Stimulated activated CD8-positive, alpha-beta memory T cell treated with anti-CD3 and anti-CD28 coated beads, Interleukin-12 subunit alpha, Interleukin-12 subunit beta, amount 100 ng/mL, for 1 hour (primary cell): ENCODE results near the gene IBA57.

ENCODE experiments used
- DNase-seq: peaks from one replicate; pipeline ENCODE4 v3.0.0-alpha.2; 2020; ENCODE audit warnings: low read depth

The IBA57 gene

DNA sequence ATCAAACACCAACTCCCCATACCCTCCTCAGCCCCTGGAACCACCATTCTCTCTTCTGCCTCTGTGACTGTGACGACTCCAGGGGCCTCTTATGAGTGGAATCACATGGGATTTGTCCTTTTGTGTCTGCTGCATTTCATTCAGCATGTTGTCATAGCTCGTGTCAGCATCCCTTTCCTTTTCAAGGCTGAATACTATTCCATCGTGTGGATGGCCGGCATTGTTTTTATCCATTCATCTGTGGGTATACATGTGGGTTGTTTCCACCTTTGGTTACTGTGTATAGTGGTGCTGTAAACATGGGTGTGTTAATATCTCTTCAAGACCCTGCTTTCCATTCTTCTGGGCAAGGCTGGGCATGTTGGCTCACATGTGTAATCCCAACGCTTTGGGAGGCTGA is 25.2 kb downstream of the IBA57 start:
- DNase-seq = no peak

DNA sequence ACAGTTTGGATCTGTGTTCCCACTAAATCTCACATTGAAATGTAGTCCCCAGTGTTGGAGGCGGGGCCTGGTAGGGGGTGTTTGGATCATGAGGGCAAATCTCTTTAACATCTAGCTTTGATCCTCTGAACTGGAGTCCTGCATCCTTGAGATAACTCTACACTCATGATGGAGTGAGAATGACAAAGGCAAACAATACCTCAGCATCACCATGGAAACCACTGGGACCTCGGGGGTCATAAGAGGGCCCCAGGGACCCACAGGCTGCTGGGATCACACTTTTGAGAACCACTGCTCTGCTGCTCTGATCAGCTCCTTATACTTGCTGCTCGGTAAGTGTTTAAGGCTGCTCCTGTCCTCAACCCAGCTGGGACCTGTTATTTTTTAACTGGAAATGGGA is 28.8 kb downstream of the IBA57 start:
- DNase-seq = no peak

DNA sequence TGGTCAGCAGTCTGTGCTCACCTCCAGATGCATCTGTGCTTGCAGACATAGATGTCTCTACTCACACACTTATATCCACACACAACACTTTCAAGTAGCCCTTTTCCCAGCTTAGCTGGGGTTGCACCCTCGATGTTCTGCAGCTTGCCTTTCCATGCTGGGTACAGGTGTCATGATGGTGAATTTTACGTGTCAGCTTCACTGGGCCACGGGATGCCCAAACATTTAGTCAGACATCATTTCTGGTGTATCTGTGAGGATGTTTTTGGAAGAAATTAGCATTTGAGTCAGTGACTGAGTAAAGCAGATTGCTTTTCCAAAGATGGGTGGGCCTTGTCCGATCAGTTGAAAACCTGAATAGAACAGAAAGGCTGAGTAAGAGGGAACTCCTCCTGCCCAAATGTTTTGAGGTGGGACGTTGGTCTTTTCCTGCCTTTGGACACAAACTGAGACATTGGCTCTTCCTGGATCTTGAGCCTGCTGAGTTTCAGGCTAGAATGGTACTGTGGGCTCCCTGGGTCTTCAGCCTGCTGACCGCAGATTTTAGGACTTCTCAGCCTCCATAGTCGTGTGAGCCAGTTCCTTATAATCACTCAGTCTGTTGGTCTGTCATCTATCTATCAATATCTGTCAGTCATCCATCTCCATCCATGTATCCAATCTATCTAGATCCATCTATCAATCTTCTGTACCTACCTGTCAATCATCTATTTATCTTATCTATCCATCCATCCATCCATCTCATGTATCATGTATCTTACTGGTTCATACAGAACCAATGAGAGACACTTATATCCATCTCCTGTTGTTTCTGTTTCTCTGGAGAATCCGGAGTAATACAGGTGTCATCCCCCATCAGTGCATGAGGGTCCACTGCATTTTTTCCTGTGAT is 29.6 kb downstream of the IBA57 start:
- DNase-seq = no peak

DNA sequence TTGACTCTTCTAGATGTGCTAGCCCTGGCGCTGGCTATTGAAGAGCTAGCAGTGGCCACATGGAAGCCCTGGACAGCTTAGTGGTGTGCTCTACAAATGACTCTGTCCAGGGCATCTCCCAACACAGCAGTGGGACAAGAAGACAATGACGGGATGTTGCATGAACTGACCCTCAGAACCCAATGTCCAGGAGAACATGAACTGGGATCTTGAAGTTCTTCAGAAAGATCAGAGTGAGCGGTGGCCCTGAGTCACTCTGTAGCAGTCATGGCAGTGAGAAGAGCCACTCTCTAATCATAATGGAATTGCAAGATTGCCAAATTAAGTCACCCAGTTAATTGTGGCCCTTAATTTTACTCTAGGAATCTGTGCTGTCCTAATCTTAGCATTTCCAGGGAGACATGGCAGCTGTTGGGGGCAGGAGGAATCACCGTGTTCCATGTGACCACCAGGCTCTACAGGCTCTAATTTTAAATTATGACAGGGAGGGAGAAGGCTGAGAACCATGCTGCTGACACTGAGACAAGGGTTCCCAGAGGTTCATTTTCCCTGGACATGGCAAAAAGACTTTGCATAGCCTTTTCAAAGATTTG is 32.0 kb downstream of the IBA57 start:
- no peak for DNase-seq

DNA sequence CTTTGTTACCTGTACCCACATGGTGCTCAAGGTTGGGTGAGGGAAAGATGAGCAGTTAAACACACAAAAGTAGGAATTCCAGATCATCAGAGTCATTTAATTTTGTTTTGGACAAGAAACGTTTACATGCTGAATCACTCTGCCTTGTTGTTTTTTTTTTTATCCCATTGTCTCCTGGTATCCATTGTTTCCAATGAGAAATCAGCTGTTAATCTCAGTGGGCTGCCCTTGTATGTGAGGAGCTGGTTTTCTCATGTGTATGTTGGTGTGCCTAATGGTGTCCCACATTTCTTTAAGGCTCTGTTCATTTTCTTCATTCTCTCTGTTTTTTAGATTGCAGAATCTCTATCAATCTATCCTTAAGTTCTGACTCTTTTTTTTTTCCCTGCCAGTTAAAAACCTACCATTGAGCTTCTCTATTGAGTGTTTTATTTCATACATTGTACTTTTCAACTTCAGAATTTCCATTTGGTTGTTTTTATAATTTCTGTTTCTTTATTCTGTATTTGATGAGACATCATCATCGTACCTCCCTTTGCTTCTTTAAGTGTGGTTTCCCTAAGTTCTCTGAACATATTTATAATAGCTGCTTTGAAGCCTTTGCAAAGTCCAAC is 33.5 kb downstream of the IBA57 start:
- DNase-seq = no peak

DNA sequence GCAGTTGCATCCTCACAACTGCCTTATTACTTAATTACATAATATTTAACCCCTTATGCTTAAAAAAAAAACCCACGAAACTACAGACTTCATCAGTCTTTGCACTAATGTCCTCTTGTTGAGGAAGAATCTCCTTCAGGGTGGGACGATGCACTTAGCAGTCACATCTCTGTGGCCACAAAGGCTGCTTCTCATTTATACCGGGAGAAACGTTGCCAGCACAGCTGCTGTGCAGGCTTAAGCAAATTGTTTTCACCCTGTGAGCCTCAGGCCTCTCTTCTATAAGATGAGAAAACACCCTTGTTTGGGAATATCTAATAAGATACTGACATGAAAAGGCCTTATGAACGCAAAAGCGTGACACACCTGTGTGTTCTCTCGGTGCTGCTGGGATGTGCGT is 39.4 kb downstream of the IBA57 start:
- DNase-seq = no peak

DNA sequence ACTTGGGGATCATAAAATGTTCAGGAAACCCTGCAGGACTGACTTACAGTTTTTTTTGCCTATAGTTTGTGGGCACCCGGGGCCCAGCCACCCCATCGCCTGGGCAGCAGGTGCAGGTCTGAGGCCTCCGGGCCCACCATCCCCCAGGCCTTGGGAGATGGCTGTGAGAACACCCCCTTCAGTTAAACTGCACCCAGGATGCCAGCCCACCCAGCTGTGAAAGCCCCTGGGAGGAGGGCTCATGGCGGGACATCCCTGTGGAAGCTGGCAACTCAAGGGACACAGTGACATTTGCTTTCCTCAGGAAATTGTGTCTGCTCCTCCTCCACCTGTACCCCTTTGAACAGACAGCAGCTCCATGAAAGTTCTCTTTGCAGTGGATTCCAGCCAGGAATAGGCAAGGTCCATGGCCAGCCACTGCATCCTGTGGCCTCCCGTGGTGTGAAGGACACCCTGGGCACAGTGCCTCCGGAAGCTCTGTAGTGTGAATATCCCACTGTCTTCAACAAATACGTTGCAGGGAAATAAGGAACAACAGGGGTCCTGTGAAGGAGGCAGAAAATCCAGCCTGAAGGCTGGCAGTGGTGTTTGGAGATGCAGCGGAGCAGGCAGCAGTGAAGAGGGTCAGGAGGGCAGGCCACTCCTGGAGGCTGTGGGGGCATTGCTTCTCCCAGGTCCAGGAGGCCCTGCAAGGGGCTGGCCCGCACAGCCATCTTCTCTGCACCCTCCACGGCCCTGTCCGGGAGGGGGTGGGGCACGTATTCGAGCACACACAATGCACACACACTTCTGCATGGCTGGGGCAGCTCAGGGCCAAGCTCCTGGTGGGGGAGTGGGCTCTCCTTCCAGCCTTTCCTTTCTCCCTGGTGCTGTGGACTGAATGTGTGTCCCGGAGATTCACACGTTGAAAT is 40.2 kb downstream of the IBA57 start:
- no peak for DNase-seq

DNA sequence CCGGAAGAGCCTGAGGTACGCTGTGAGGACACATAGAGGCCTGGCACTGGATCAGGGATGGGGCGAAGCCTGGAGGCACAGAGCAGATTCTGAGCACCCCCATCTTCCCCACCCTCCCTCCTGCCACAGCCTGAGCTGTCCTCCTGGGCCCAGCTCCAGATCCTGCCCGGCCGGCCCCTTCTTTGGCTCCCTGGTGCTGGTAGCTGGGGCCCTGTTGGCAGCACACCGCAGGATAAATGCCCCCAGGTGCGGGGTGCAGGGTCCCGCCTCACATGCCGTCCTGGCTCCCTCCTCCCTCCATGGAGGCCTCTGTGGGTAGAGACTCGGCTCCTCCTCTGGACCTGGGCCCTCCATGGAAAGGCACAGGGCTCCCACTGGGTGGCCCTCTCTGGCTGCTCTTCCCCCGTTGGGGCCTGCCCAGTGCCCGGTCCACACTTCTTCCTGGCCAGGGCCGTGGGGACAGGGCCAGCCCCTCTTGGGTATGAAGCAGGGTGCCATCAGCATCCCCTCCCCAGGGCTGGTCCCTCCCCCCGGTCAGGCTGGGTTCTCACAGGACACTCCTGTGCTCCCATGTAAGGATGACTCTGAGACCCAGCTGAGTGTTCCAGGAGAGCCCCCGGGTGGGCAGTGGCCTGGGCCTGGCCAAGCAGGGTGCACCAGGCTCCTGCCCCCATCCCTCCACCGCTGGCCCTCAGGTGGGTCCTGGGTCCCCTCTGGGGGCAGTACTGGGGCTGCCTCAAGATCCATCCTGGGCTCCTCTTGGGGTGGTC is 41.2 kb downstream of the IBA57 start:
- no peak for DNase-seq

DNA sequence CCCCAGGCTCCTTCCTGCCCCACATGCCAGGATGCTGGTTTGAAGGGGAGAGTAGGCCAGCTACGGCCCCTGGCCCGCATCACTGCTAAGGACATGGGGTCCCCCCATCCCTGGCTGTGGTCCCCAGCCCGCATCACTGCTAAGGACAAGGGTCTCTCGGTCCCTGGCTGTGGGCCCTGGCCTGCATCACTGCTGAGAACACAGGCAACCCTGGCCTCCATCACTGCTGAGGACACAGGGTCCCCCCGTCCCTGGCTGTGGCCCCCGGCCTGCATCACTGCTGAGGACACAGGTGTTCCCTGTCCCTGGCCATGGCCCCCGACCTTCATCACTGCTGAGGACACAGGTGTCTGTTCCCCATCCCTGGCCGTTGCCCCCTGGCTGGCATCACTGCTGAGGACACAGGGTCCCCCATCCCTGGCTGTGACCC is 41.8 kb downstream of the IBA57 start:
- DNase-seq = no peak

DNA sequence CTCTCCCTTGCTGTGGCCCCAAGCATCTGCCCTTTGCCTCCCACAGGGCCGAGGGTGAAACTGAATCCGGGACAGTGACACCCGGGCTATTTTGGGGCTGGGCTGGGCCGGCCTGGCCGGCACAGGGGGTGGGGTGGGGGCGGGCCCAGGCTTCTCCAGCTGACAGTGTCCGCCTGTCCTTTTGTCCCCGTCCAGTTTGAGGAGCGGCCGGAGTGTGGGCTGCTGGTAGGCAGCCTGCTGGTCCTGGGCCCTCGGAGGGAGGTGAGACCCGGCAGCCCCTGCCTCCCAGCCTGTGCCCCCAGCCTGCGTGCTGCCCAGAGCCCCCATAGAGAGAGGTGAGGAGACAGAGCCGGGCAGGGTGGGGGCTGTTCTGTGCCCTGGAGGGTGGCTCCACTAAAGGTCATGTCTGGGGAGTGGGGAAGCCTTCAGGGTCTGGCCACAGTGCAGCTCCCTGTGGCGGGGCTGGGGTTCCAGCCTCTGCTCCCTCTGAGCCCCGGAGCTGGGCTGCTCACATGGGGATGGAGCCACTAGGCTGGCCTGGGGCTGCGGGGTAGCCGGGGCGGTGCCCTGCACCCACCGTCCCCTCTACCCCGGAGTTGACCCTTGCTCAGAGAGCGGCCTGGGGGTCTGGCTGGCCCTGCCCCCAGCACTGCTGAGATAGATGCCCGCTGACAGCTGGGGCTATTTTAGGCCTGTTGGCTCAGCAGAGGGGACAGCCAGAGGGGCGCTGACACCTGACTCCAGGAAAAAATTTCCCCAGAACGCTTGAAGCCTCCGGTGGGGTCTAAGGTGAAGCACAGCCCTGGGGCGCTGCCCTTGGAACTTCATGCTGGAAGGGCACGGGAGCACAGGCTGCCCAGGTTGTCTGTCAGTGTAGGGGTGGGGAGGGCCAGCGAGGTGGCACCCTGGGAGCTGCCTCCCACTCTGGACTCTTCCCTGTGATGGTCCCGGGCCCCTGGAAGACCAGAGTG is 42.5 kb downstream of the IBA57 start, which contains the start of gene OBSCN:
Gene OBSCN, plus strand, starts transcription at position 194 of the 971 bp plus-strand sequence. CDS start 3,740 bp downstream, outside the sequence.
- no peak for DNase-seq

DNA sequence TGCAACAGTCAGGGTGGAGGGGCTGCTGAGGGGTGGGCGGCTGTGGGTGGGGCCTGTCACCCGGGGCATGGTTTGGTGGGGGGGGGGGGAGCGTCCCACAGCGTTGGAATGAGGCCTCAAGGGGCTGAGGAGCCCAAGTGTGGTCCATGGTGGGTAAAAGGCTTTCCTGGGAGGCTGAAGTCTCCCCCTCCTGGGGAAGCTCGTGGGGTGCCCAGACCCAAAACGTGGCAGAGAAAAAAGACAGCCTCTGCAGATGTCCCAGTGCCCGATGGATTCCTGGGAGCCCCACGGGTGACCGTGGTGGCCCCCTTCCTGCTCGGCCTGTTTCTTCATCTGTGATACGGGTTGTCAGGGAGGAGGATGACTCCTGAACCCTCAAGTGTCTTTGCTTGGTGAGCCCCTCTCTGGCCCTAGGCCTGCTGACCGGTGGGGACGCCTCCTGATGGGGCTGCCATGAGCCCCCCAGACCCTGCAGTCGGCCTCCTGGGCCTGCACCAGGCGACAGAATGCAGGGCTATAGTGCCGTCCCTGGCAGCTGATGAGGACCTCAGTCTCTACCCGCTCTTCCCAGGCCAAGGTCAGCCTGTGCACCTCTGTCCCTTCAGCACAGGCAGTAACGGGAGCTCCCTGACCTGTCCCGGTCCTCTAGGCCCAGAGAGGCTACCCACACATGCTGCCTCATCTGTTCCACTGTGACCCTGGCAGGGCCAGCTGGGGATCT is 43.4 kb downstream of the IBA57 start:
- no peak for DNase-seq

DNA sequence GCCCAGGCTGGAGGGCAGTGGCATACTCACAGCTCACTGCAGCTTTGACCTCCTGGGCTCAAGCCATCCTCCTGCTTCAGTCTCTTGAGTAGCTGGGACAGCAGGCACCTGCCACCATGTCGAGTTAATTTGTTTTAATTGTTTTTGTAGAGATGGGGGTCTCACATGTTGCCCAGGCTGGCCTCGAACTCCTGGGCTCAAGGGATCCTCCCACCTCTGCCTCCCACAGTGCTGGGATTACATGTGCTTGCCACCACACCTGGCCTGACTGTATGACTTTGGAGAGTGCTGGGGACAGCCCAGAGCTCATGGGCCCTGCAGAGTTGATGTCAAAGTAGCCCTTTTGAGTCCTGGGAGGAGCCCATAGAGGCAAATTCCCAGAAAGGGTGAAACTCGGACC is 44.1 kb downstream of the IBA57 start:
- no peak for DNase-seq

DNA sequence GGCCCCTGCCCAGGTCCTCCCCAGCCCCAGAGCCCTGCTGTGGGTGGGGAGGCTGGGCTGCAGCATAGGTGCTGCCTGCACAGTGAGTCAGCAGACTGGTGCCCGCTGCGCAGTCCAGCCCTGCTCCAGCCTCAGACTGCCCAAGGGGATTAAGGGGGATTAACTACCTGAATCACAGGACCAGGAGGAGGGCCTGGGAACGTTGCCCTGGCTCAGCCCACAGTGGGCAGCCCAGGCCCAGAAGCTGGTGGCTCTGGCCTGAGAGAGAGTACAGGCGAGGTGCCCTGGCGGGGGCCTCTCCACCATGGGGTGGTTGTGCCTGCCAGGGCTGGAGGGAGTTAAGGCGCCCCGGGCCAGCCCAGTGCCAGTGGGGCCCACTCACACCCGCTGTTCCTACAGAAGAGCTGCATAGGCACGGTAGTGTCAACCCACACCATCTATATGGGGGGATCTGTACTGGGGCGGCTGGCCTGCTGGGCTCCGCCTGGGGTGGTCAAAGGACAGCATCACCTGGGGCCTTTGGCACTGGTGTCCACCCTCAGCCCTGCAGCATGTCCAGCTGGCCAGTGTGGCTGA is 44.6 kb downstream of the IBA57 start:
- no peak for DNase-seq

DNA sequence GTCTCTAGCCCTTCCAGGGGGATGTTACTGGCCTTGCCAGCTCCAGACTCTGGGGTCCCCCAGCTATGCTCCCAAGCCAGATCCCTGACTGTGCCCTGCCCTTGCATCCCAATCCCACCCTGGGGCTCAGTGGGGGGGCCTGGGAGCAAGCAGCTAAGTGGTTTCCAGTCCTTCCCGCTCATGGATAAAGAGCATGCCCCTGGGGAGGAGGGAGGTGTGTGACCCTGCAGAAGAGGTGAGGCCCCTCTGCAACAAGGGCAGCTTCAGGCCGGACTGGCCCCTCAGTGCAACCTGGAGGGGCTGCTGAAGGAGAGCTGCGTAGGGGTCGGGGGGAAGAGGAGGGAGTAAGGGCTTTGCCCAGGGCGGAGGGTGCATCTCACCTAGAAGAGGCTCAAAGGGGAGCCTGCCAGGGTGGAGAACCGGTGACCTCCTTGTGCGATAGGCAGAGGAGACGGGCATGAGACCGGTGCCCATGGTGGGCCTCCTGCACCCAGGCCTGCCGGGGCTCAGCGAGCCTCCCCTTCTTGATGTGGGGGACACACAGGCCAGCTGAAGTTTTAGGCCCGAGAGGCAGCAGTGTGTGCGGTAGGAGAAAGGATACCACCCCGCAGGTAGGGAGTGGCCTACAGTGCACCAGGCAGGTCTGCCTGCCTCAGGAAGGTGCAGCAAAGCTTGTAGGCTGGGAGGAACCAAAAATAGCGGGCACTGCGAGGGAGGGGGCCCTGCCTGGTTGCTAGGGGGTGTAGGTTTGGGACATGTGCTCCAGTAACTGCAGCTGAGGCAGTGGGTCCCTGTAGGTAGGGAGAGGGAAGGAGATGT is 45.3 kb downstream of the IBA57 start:
- DNase-seq = no peak

DNA sequence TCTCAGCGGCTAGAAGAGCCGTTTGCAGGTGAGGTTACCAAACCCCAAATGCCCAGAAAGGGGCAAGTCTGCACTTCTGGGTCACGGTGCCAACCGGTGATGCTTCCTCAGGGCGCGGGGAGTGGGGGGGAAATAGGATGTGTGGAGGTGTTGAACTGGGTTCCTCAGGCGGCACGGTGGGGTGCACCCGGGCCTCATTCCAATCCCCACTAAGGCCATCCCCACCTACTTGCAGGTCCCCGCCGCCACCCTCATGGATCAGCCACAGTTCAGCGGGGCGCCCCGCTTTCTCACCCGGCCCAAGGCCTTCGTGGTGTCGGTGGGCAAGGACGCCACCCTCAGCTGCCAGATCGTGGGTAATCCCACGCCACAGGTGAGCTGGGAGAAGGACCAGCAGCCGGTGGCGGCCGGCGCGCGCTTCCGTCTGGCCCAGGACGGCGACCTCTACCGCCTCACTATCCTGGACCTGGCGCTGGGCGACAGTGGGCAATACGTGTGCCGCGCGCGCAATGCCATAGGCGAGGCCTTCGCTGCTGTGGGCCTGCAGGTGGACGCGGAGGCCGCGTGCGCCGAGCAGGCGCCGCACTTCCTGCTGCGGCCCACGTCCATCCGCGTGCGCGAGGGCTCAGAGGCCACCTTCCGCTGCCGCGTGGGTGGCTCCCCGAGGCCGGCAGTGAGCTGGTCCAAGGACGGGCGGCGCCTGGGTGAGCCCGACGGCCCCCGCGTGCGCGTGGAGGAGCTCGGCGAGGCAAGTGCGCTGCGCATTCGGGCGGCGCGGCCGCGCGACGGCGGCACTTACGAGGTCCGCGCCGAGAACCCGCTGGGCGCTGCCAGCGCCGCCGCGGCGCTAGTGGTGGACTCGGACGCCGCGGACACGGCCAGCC is 46.2 kb downstream of the IBA57 start:
- no peak for DNase-seq

DNA sequence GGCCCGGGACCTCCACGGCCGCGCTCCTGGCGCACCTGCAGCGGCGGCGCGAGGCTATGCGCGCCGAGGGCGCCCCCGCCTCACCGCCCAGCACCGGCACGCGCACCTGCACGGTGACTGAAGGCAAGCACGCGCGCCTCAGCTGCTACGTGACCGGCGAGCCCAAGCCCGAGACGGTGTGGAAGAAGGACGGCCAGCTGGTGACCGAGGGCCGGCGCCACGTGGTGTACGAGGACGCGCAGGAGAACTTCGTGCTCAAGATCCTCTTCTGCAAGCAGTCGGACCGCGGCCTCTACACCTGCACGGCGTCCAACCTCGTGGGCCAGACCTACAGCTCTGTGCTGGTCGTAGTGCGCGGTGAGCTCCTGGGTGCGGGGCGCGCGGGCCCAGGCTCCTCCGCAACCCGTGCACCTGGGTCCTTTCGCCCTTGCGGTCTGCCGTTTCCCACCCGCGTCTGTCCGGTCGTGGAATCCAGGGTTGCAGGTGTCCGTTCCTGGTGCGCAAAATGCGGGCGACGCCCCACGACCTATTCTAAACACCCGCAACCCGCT is 46.9 kb downstream of the IBA57 start:
- no peak for DNase-seq
